ENCODE measurements around the gene PON1. TPM values are rescaled to one million over a fixed set of nuclear protein-coding genes. Genes with fewer than 3 reads are reported as not detected.

Gene PON1
- total and polyA plus RNA-seq, 2 experiments from 2014 or later: 0.69 to 1.2 TPM

DNA sequence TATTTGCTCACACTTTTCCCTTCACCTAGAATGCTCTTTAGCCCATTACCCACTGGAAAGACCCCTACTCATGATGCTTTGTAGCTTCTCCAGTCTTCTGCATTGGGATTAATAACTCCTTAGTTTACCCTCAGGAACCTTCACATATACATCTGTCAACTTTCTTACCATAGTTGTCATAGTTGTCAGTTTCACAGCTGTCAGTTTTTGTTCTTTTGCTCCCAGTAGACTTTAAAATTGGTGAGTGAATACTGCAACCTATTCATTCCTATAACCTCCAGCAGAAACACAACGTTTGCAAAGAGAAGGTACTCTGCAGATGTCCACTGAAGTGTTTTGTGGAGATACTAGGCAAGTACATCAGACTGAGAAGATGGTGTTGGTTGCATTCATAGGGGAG lies 2.6 kb downstream of the PON1 start:
- no peaks in the 10 kb centered on the region for H3K36me3 Mint-ChIP-seq (ENCODE audit: low read depth)
- ATAC-seq: no peak

More for the DNA sequence above, 2.6 kb downstream of the PON1 start:
- no peak overlapping the region for H3K27ac Mint-ChIP-seq
- Histone ChIP-seq H3K27ac (ENCODE audit: low read depth) (no peak overlapping the region), H3K79me2 (replicated peaks; ENCODE audit: insufficient read depth) (no peaks in the 10 kb centered on the region), H3K36me3 (ENCODE audit: insufficient read depth) (no peaks in the 10 kb centered on the region), H3K4me1 (ENCODE audit: insufficient read depth) (no peaks in the 10 kb centered on the region; the same call in 1 of the 2 replicates), H3K4me2 (no peak overlapping the region), H3F3A (replicated peaks; ENCODE audit: low read depth) (no peaks in the 10 kb centered on the region), H3K9me2 (ENCODE audit: insufficient read depth) (0 out of 2 replicates have a peak, but pooled peaks cover 4% of the 10 kb centered on the region), H3K4me3 (no peak overlapping the region), H2AFZ (no peak overlapping the region), H3K27me3 (ENCODE audit: insufficient read depth) (peaks cover 9% of the 10 kb centered on the region; the same call in 1 of the 2 replicates), H4K20me1 (replicated peaks; ENCODE audit: insufficient read depth) (no peaks in the 10 kb centered on the region)
- TF ChIP-seq JUNB (IDR thresholded peaks at IDR 0.05; ENCODE audit: unreplicated experiment) (no peak), ZNF331 (CRISPR knock-in tag; IDR thresholded peaks at IDR 0.05; ENCODE audit: low read depth) (no peak), EZH2 (IDR thresholded peaks at IDR 0.05; ENCODE audit: low read depth, unreplicated experiment) (no peak), POLR2AphosphoS5 (IDR thresholded peaks at IDR 0.05; ENCODE audit: low read depth) (no peak), EZH2phosphoT487 (IDR thresholded peaks at IDR 0.05; ENCODE audit: unreplicated experiment) (no peak), ZNF462 (CRISPR knock-in tag; IDR thresholded peaks at IDR 0.05) (no peak), NANOG (IDR thresholded peaks at IDR 0.05; ENCODE audit: borderline replicate concordance) (no peak), REST (IDR thresholded peaks at IDR 0.05; ENCODE audit: unreplicated experiment) (no peak), CTCF (conservative IDR thresholded peaks at IDR 0.05; ENCODE audit: low read depth in 2 of 2) (no peak), STAT1 (IDR thresholded peaks at IDR 0.05; ENCODE audit: unreplicated experiment) (no peak), CREB1 (CRISPR knock-in tag; IDR thresholded peaks at IDR 0.05; ENCODE audit: low read depth) (no peak), ZNF114 (CRISPR knock-in tag; IDR thresholded peaks at IDR 0.05) (no peak)
- peaks cover 2% of the 10 kb centered on the region for H3K4me1 Mint-ChIP-seq
- DNase-seq (ENCODE audit: low spot score): no peak
- no peaks in the 10 kb centered on the region; the same call in 2 of the 3 replicates for H3K9me3 Mint-ChIP-seq
- H3K27me3 Mint-ChIP-seq (ENCODE audit: insufficient read depth, low read depth, poor library complexity): peaks cover 3% of the 10 kb centered on the region
- no peak overlapping the region for H3K4me3 Mint-ChIP-seq
